Measurements from ENCODE around the gene LIN28B.
"Not testable (repeated sequence)": the region's sequence is repeated elsewhere in the genome, so short reads cannot be mapped to it uniquely, and the experiment has no call there.

Gene LIN28B

GRCh38 chr6:104957301-104958177, 632 bp downstream of the LIN28B start:
- no peak for DNase-seq

GRCh38 chr6:104958178-104959025, 1.5 kb downstream of the LIN28B start:
- no peak for DNase-seq

GRCh38 chr6:104959026-104959858, 2.3 kb downstream of the LIN28B start:
- DNase-seq: no peak

- no peak for DNase-seq
Measured at GRCh38 chr6:104969108-104969507, 12.2 kb downstream of the LIN28B start.

GRCh38 chr6:104969785-104970581, 13.1 kb downstream of the LIN28B start:
- DNase-seq: no peak

GRCh38 chr6:104973404-104973803, 16.5 kb downstream of the LIN28B start:
- DNase-seq: no peak

GRCh38 chr6:104983296-104983695, 26.4 kb downstream of the LIN28B start:
- DNase-seq: no peak

- no peak for DNase-seq
Measured at GRCh38 chr6:104983776-104984175, 26.9 kb downstream of the LIN28B start.

GRCh38 chr6:104984831-104985230, 27.9 kb downstream of the LIN28B start:
- DNase-seq: no peak

GRCh38 chr6:104985875-104986274, 29.0 kb downstream of the LIN28B start:
- not testable (repeated sequence) for DNase-seq

GRCh38 chr6:104986625-104987024, 29.7 kb downstream of the LIN28B start:
- DNase-seq: no peak

- DNase-seq: no peak
Measured at GRCh38 chr6:104987218-104987617, 30.3 kb downstream of the LIN28B start.

GRCh38 chr6:104990085-104990484, 33.2 kb downstream of the LIN28B start:
- DNase-seq: no peak

GRCh38 chr6:104991062-104991461, 34.2 kb downstream of the LIN28B start:
- DNase-seq: not testable (repeated sequence)

GRCh38 chr6:104993576-104993975, 36.7 kb downstream of the LIN28B start:
- DNase-seq: not testable (repeated sequence)

GRCh38 chr6:104995989-104996617, 39.2 kb downstream of the LIN28B start:
- no peak for DNase-seq

- no peak for DNase-seq
Measured at GRCh38 chr6:105001063-105001462, 44.2 kb downstream of the LIN28B start.

- no peak for DNase-seq
Measured at GRCh38 chr6:105001906-105002305, 45.0 kb downstream of the LIN28B start.

- no peak for DNase-seq
Measured at GRCh38 chr6:105005451-105005850, 48.5 kb downstream of the LIN28B start.

- DNase-seq: not testable (repeated sequence)
Measured at GRCh38 chr6:105013459-105013858, 56.6 kb downstream of the LIN28B start.

GRCh38 chr6:105014448-105014847, 57.5 kb downstream of the LIN28B start:
- DNase-seq: no peak

- DNase-seq: no peak
Measured at GRCh38 chr6:105014954-105015353, 58.0 kb downstream of the LIN28B start.

All from NCI-H187 (cell line).